H9 (cell line): ENCODE measurements around the gene TRPM3. TPM values are rescaled to one million over a fixed set of nuclear protein-coding genes. Genes with fewer than 3 reads are reported as not detected.

ENCODE experiments used
- DNase-seq: peaks from one replicate; pipeline ENCODE4 v3.0.0-alpha.2; 2017
- H2AFZ ChIP-seq: one replicate; pipeline ENCODE4 v1.6.1; 2013; ENCODE audit warnings: mild to moderate bottlenecking, low read length, control low read depth, moderate library complexity
- H2AK5ac ChIP-seq: 2 replicates; pipeline ENCODE4 v1.6.1; 2013; ENCODE audit warnings: low read length, control low read depth, mixed read lengths; ENCODE audit not compliant: insufficient read length
- H2BK120ac ChIP-seq: one replicate; pipeline ENCODE4 v1.6.1; 2013; ENCODE audit warnings: low read depth, mild to moderate bottlenecking, low read length, control low read depth, inconsistent platforms; ENCODE audit not compliant: poor library complexity, severe bottlenecking
- H2BK12ac ChIP-seq: 2 replicates; pipeline ENCODE4 v1.6.1; 2013; ENCODE audit warnings: low read length, control low read depth, mixed read lengths, low read depth; ENCODE audit not compliant: insufficient read length
- H2BK15ac ChIP-seq: 2 replicates; pipeline ENCODE4 v1.6.1; 2013; ENCODE audit warnings: low read depth, low read length, control low read depth
- H2BK20ac ChIP-seq: one replicate; pipeline ENCODE4 v1.6.1; 2013; ENCODE audit warnings: low read depth, mild to moderate bottlenecking, low read length, control low read depth, inconsistent platforms; ENCODE audit not compliant: poor library complexity, severe bottlenecking
- H2BK5ac ChIP-seq: 2 replicates; pipeline ENCODE4 v1.6.1; 2013; ENCODE audit warnings: low read length, control low read depth, mixed read lengths; ENCODE audit not compliant: insufficient read length
- H3K14ac ChIP-seq: 2 replicates; pipeline ENCODE4 v1.6.1; 2013; ENCODE audit warnings: low read length, control low read depth; ENCODE audit not compliant: insufficient read depth
- H3K18ac ChIP-seq: 2 replicates; pipeline ENCODE4 v1.6.1; 2013; ENCODE audit warnings: low read depth, mild to moderate bottlenecking, mixed read lengths, low read length, control low read depth; ENCODE audit not compliant: insufficient read length
- H3K23ac ChIP-seq: 2 replicates; pipeline ENCODE4 v1.6.1; 2013; ENCODE audit warnings: low read length, control low read depth, mixed read lengths, low read depth; ENCODE audit not compliant: insufficient read length
- H3K23me2 ChIP-seq: 2 replicates; pipeline ENCODE4 v1.6.1; 2013; ENCODE audit warnings: low read depth, mild to moderate bottlenecking, mixed read lengths, low read length, control low read depth; ENCODE audit not compliant: insufficient read length, poor library complexity, severe bottlenecking
- H3K27ac ChIP-seq: 2 replicates; pipeline ENCODE4 v1.5.1; 2013; ENCODE audit warnings: low read length, control low read depth, mixed read lengths, low read depth; ENCODE audit not compliant: insufficient read length
- H3K27me3 ChIP-seq: 2 replicates; pipeline ENCODE4 v1.6.1; 2013; ENCODE audit warnings: low read length, control low read depth, inconsistent platforms; ENCODE audit not compliant: insufficient read depth
- H3K4ac ChIP-seq: 2 replicates; pipeline ENCODE4 v1.6.1; 2013; ENCODE audit warnings: low read depth, mild to moderate bottlenecking, control low read depth, inconsistent platforms, low read length, moderate library complexity
- H3K4me1 ChIP-seq: 2 replicates; pipeline ENCODE4 v1.6.1; 2013; ENCODE audit warnings: low read length, control low read depth, inconsistent platforms; ENCODE audit not compliant: insufficient read depth
- H3K4me2 ChIP-seq: 2 replicates; pipeline ENCODE4 v1.6.1; 2013; ENCODE audit warnings: low read length, control low read depth, mixed read lengths; ENCODE audit not compliant: insufficient read length, insufficient read depth
- H3K56ac ChIP-seq: 2 replicates; pipeline ENCODE4 v1.6.1; 2013; ENCODE audit warnings: low read depth, mild to moderate bottlenecking, mixed read lengths, low read length, control low read depth; ENCODE audit not compliant: insufficient read length
- H3K79me1 ChIP-seq: 2 replicates; pipeline ENCODE4 v1.6.1; 2013; ENCODE audit warnings: low read depth, mild to moderate bottlenecking, moderate library complexity, low read length, control low read depth, inconsistent platforms; ENCODE audit not compliant: insufficient read depth, poor library complexity, severe bottlenecking
- H3K79me2 ChIP-seq: 2 replicates; pipeline ENCODE4 v1.6.1; 2013; ENCODE audit warnings: low read length, control low read depth, inconsistent platforms; ENCODE audit not compliant: insufficient read depth
- H3K9ac ChIP-seq: 2 replicates; pipeline ENCODE4 v1.6.1; 2013; ENCODE audit warnings: low read length, control low read depth, mixed read lengths; ENCODE audit not compliant: insufficient read length; ENCODE audit errors: extremely low read depth
- H3K9me3 ChIP-seq: one replicate; pipeline ENCODE4 v1.6.1; 2013; ENCODE audit warnings: low read depth, low read length, inconsistent platforms; ENCODE audit not compliant: control insufficient read depth
- H3T11ph ChIP-seq: one replicate; pipeline ENCODE4 v1.6.1; 2013; ENCODE audit warnings: mild to moderate bottlenecking, low read length, control low read depth, inconsistent platforms
- H4K20me1 ChIP-seq: one replicate; pipeline ENCODE4 v1.6.1; 2013; ENCODE audit not compliant: control insufficient read depth, insufficient read length, insufficient read depth
- H4K5ac ChIP-seq: 2 replicates; pipeline ENCODE4 v1.6.1; 2013; ENCODE audit warnings: low read depth, mild to moderate bottlenecking, mixed read lengths, low read length, control low read depth; ENCODE audit not compliant: insufficient read length
- H4K8ac ChIP-seq: replicated peaks from 2 replicates; pipeline ENCODE4 v1.6.1; 2013; ENCODE audit warnings: low read length, control low read depth, mixed read lengths, low read depth; ENCODE audit not compliant: insufficient read length
- H4K91ac ChIP-seq: 2 replicates; pipeline ENCODE4 v1.6.1; 2013; ENCODE audit warnings: low read depth, mild to moderate bottlenecking, moderate library complexity, mixed read lengths, low read length, control low read depth; ENCODE audit not compliant: insufficient read length
- H3K27ac Mint-ChIP-seq, 3 experiments: 2 replicates in 2 of 3; 3 replicates in 1 of 3; pipeline ENCODE4 v1.8.0; 2020 to 2021; ENCODE audit warnings: mixed read lengths in 3 of 3, mild to moderate bottlenecking in 1 of 3, moderate library complexity in 1 of 3
- H3K27me3 Mint-ChIP-seq: 2 replicates; pipeline ENCODE4 v1.8.0; 2021; ENCODE audit warnings: low read depth, mild to moderate bottlenecking, moderate library complexity, mixed read lengths
- H3K36me3 Mint-ChIP-seq, 3 experiments: 2 replicates in 2 of 3; 3 replicates in 1 of 3; pipeline ENCODE4 v1.8.0; 2020 to 2021; ENCODE audit warnings: low read depth in 3 of 3, mixed read lengths in 3 of 3; ENCODE audit not compliant: insufficient read depth in 1 of 3
- H3K4me1 Mint-ChIP-seq, 2 experiments: 2 replicates each; pipeline ENCODE4 v1.8.0; 2020; ENCODE audit warnings: mixed read lengths in 2 of 2
- H3K4me3 Mint-ChIP-seq, 2 experiments: 2 replicates in 1 of 2; 3 replicates in 1 of 2; pipeline ENCODE4 v1.8.0; 2020 to 2021; ENCODE audit warnings: mild to moderate bottlenecking in 2 of 2, mixed read lengths in 2 of 2, moderate library complexity in 1 of 2
- H3K9me3 Mint-ChIP-seq, 2 experiments: 2 replicates in 1 of 2; 3 replicates in 1 of 2; pipeline ENCODE4 v1.8.0; 2020; ENCODE audit warnings: mild to moderate bottlenecking in 2 of 2, mixed read lengths in 2 of 2, moderate library complexity in 1 of 2
- WGBS: extraction: QIAGEN DNeasy Blood & Tissue Kit; methylation state at CpG from one replicate; pipeline ENCODE4 v1.1.7; 2013; ENCODE audit warnings: missing lambda C conversion rate, low lambda C conversion rate, mixed read lengths; ENCODE audit not compliant: insufficient read length; ENCODE audit errors: extremely low coverage; 5-methylcytosine and 5-hydroxymethylcytosine counted together
- total RNA-seq: library from RNA; stranded (reverse); gene quantifications from 2 replicates; pipeline ENCODE4 v1.2.1, GENCODE V29; 2021
- TF ChIP-seq, protein P1 (sequence below): fragments of 200-600 bp; sonication (generic); conservative IDR thresholded peaks from 3 replicates; pipeline ENCODE4 v1.8.0; 2021; ENCODE audit warnings: antibody characterized with exemption, mild to moderate bottlenecking

The TRPM3 gene
- total RNA-seq, 1 experiment from 2014 or later: 10.3 TPM

DNA sequence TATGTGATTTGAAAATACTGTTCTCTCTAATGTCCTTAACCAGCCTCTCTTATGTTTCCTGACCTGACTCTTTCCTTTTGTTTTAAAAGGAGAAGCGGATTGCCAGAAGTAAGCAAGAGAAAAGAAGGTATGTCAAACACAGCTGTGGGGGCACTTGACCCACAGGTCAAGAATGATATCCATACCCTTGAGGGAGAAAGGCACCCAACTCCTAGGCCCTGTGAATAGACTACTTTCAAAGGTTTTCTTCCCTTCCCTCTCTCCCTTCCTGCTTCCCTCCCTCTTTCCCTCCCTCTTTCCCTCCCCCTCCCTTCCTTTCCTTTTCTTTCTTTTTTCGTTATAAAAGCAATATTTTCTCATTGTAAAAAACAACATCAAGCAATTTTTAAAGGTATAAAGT lies 306.8 kb downstream of the TRPM3 start:
- Mint-ChIP-seq H3K27me3 (no peaks in the 10 kb centered on the region), H3K27ac (no peak overlapping the region), H3K4me3 (no peak overlapping the region), H3K36me3 (no peaks in the 10 kb centered on the region; a peak in 1 of 7 replicates), H3K4me1 (peaks cover 12 to 18% of the 10 kb centered on the region in 2 experiments), H3K9me3 (no peaks in the 10 kb centered on the region)
- H2BK15ac ChIP-seq: no peak overlapping the region
- no peak overlapping the region for H3K4ac ChIP-seq
- H4K91ac ChIP-seq: no peak overlapping the region
- H3K9me3 ChIP-seq: no peaks in the 10 kb centered on the region
- H2AK5ac ChIP-seq: no peak overlapping the region
- H3K14ac ChIP-seq: no peak overlapping the region
- H3K27me3 ChIP-seq: no peaks in the 10 kb centered on the region
- WGBS: no CpG with 5 or more reads among the region's 2 CpGs
- no peaks in the 10 kb centered on the region for H3K79me1 ChIP-seq
- TF ChIP-seq, protein P1, sequence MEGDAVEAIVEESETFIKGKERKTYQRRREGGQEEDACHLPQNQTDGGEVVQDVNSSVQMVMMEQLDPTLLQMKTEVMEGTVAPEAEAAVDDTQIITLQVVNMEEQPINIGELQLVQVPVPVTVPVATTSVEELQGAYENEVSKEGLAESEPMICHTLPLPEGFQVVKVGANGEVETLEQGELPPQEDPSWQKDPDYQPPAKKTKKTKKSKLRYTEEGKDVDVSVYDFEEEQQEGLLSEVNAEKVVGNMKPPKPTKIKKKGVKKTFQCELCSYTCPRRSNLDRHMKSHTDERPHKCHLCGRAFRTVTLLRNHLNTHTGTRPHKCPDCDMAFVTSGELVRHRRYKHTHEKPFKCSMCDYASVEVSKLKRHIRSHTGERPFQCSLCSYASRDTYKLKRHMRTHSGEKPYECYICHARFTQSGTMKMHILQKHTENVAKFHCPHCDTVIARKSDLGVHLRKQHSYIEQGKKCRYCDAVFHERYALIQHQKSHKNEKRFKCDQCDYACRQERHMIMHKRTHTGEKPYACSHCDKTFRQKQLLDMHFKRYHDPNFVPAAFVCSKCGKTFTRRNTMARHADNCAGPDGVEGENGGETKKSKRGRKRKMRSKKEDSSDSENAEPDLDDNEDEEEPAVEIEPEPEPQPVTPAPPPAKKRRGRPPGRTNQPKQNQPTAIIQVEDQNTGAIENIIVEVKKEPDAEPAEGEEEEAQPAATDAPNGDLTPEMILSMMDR: no peak
- no peak overlapping the region for H3K56ac ChIP-seq
- H2BK120ac ChIP-seq: no peak overlapping the region
- no peak overlapping the region for H4K8ac ChIP-seq
- no peaks in the 10 kb centered on the region for H3K4me1 ChIP-seq
- no peak overlapping the region for H3K18ac ChIP-seq
- no peak overlapping the region for H3K9ac ChIP-seq
- H4K20me1 ChIP-seq: no peaks in the 10 kb centered on the region
- no peak overlapping the region for H3K4me2 ChIP-seq
- H2BK5ac ChIP-seq: no peak overlapping the region
- no peaks in the 10 kb centered on the region for H3K23me2 ChIP-seq
- H3K79me2 ChIP-seq: no peaks in the 10 kb centered on the region
- H2BK20ac ChIP-seq: no peak overlapping the region
- no peak overlapping the region for H3K23ac ChIP-seq
- no peak overlapping the region for H2AFZ ChIP-seq
- no peak overlapping the region for H3T11ph ChIP-seq
- H2BK12ac ChIP-seq: no peak overlapping the region
- no peak for DNase-seq
- H3K27ac ChIP-seq: no peak overlapping the region
- no peak overlapping the region for H4K5ac ChIP-seq
